Astrocyte (in vitro differentiated cells and primary cell): ENCODE measurements around the gene DDC. TPM values are rescaled to one million over a fixed set of nuclear protein-coding genes. Genes with fewer than 3 reads are reported as not detected.

Source experiments
- DNase-seq: peaks from one replicate; pipeline ENCODE4 v3.0.0-alpha.2; 2010; ENCODE audit warnings: low read depth
- FAIRE-seq: peaks from 2 replicates; lab custom pipeline; 2011; peaks lifted over from hg19 to GRCh38; lab: Jason Lieb, UNC
- H2AFZ ChIP-seq: 2 replicates; pipeline ENCODE4 v1.6.0; 2012; ENCODE audit warnings: low read depth, low read length, inconsistent platforms
- H3K27ac ChIP-seq: 2 replicates; pipeline ENCODE4 v1.5.1; 2011; ENCODE audit warnings: low read depth, low read length, inconsistent platforms
- H3K27me3 ChIP-seq: 2 replicates; pipeline ENCODE4 v1.6.0; 2011; ENCODE audit warnings: low read length, inconsistent platforms; ENCODE audit not compliant: insufficient read depth
- H3K36me3 ChIP-seq: 2 replicates; pipeline ENCODE4 v1.5.1; 2011; ENCODE audit warnings: low read length, inconsistent platforms; ENCODE audit not compliant: insufficient read depth
- H3K4me1 ChIP-seq: 2 replicates; pipeline ENCODE4 v1.5.1; 2011; ENCODE audit warnings: low read length, inconsistent platforms; ENCODE audit not compliant: insufficient read depth
- H3K4me2 ChIP-seq: 2 replicates; pipeline ENCODE4 v1.6.0; 2012; ENCODE audit warnings: low read length, inconsistent platforms
- H3K4me3 ChIP-seq: 2 replicates; pipeline ENCODE4 v1.5.1; 2011; ENCODE audit warnings: low read depth, mild to moderate bottlenecking, low read length, inconsistent platforms; ENCODE audit not compliant: insufficient read depth
- H3K79me2 ChIP-seq: 2 replicates; pipeline ENCODE4 v1.6.0; 2012; ENCODE audit warnings: mild to moderate bottlenecking, low read length, inconsistent platforms; ENCODE audit not compliant: insufficient read depth
- H3K9ac ChIP-seq: 2 replicates; pipeline ENCODE4 v1.6.0; 2012; ENCODE audit warnings: mild to moderate bottlenecking, low read length, inconsistent platforms
- H3K9me3 ChIP-seq: 2 replicates; pipeline ENCODE4 v1.5.1; 2012; ENCODE audit warnings: low read depth, mild to moderate bottlenecking, low read length, inconsistent platforms; ENCODE audit not compliant: insufficient read depth
- H4K20me1 ChIP-seq: 2 replicates; pipeline ENCODE4 v1.6.0; 2012; ENCODE audit warnings: low read length, inconsistent platforms; ENCODE audit not compliant: insufficient read depth
- H3K27ac Mint-ChIP-seq: one replicate; pipeline ENCODE4 v1.8.0; 2021; ENCODE audit warnings: mild to moderate bottlenecking, mixed read lengths; ENCODE audit not compliant: unreplicated experiment
- H3K27me3 Mint-ChIP-seq: one replicate; pipeline ENCODE4 v1.8.0; 2021; ENCODE audit warnings: low read depth, mixed read lengths; ENCODE audit not compliant: unreplicated experiment
- H3K36me3 Mint-ChIP-seq: one replicate; pipeline ENCODE4 v1.8.0; 2021; ENCODE audit warnings: low read depth, mixed read lengths; ENCODE audit not compliant: unreplicated experiment
- H3K4me1 Mint-ChIP-seq: one replicate; pipeline ENCODE4 v1.8.0; 2021; ENCODE audit warnings: low read depth, mixed read lengths; ENCODE audit not compliant: unreplicated experiment
- H3K4me3 Mint-ChIP-seq: one replicate; pipeline ENCODE4 v1.8.0; 2021; ENCODE audit warnings: mild to moderate bottlenecking, moderate library complexity, mixed read lengths; ENCODE audit not compliant: unreplicated experiment
- H3K9me3 Mint-ChIP-seq: one replicate; pipeline ENCODE4 v1.8.0; 2021; ENCODE audit warnings: mild to moderate bottlenecking, mixed read lengths; ENCODE audit not compliant: unreplicated experiment
- CTCF ChIP-seq: IDR thresholded peaks from 2 replicates; pipeline ENCODE4 v1.5.1; 2011; ENCODE audit warnings: low read depth, mild to moderate bottlenecking, inconsistent platforms, low read length, moderate library complexity; ENCODE audit not compliant: insufficient read depth
- EZH2 ChIP-seq: IDR thresholded peaks from 2 replicates; pipeline ENCODE4 v1.6.1; 2012; ENCODE audit warnings: mild to moderate bottlenecking, low read length, inconsistent platforms; ENCODE audit not compliant: insufficient read depth
- total RNA-seq: library from RNA; stranded (reverse); gene quantifications from 2 replicates; pipeline ENCODE4 v1.2.1, GENCODE V29; 2021

DDC gene
- total RNA-seq, 1 donor from 2014 or later: not detected

- Histone ChIP-seq H3K79me2 (no peaks in the 10 kb centered on the region), H4K20me1 (no peaks in the 10 kb centered on the region), H3K4me1 (no peaks in the 10 kb centered on the region), H3K4me2 (no peak overlapping the region), H3K27ac (no peak overlapping the region), H3K9ac (no peak overlapping the region), H3K4me3 (no peak overlapping the region), H3K36me3 (no peaks in the 10 kb centered on the region), H3K9me3 (no peaks in the 10 kb centered on the region), H3K27me3 (peaks cover 5% of the 10 kb centered on the region), H2AFZ (no peak overlapping the region)
- Mint-ChIP-seq H3K9me3 (no peaks in the 10 kb centered on the region), H3K27ac (no peak overlapping the region), H3K36me3 (no peaks in the 10 kb centered on the region), H3K4me1 (no peaks in the 10 kb centered on the region), H3K27me3 (peaks cover 21% of the 10 kb centered on the region), H3K4me3 (no peak overlapping the region)
- no peak for DNase-seq
- FAIRE-seq: no peak
- no peak for TF ChIP-seq CTCF
- TF ChIP-seq EZH2: no peak
Measured at GRCh38 chr7:50413561-50413960, 151.6 kb downstream of the DDC start.

DNA sequence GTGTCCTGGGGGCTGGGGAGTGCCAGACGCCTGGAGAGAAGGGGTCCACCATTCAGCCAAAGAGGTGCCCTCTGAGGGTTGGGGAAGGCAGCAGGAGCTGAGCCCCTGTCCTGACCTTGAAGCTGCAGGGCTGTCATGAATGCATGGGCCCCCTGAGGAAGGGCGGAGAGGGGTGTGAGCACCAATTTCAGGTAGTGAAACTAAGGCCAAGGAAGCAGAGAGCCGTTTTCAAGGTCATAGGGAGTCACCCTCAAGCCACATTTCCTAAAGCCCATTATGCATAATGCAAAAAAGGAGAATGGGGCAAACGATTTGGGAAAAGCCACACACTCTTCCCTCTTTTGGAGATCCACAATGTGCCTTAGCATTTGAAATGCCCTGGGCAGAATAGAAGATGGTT, 152.2 kb downstream of the DDC start:
- Histone ChIP-seq H2AFZ (no peak overlapping the region), H3K36me3 (no peaks in the 10 kb centered on the region), H3K27ac (no peak overlapping the region), H4K20me1 (no peaks in the 10 kb centered on the region), H3K9me3 (no peaks in the 10 kb centered on the region), H3K4me1 (no peaks in the 10 kb centered on the region), H3K9ac (no peak overlapping the region), H3K27me3 (peaks cover 5% of the 10 kb centered on the region), H3K4me3 (no peak overlapping the region), H3K4me2 (no peak overlapping the region), H3K79me2 (no peaks in the 10 kb centered on the region)
- peaks cover 27% of the 10 kb centered on the region for H3K27me3 Mint-ChIP-seq
- H3K4me3 Mint-ChIP-seq: no peak overlapping the region
- no peaks in the 10 kb centered on the region for H3K4me1 Mint-ChIP-seq
- no peak for DNase-seq
- no peaks in the 10 kb centered on the region for H3K9me3 Mint-ChIP-seq
- FAIRE-seq: no peak
- no peaks in the 10 kb centered on the region for H3K36me3 Mint-ChIP-seq
- H3K27ac Mint-ChIP-seq: no peak overlapping the region
- TF ChIP-seq EZH2 (no peak), CTCF (no peak)

GRCh38 chr7:50411332-50411731, 153.9 kb downstream of the DDC start:
- Histone ChIP-seq H2AFZ (no peak overlapping the region), H3K9ac (no peak overlapping the region), H3K36me3 (no peaks in the 10 kb centered on the region), H3K4me2 (no peak overlapping the region), H3K4me1 (no peaks in the 10 kb centered on the region), H4K20me1 (no peaks in the 10 kb centered on the region), H3K27me3 (peaks cover 2% of the 10 kb centered on the region), H3K9me3 (no peaks in the 10 kb centered on the region), H3K79me2 (no peaks in the 10 kb centered on the region), H3K27ac (no peak overlapping the region), H3K4me3 (no peak overlapping the region)
- Mint-ChIP-seq H3K9me3 (no peaks in the 10 kb centered on the region), H3K4me3 (no peak overlapping the region), H3K36me3 (no peaks in the 10 kb centered on the region), H3K27ac (no peak overlapping the region), H3K27me3 (peaks cover 40% of the 10 kb centered on the region), H3K4me1 (no peaks in the 10 kb centered on the region)
- no peak for FAIRE-seq
- TF ChIP-seq CTCF: no peak
- TF ChIP-seq EZH2: no peak
- DNase-seq: no peak
